GM19035 (cell line): ENCODE results near the gene SLC25A24.

Experiments
- ATAC-seq: cut with Tn5 transposase; IDR thresholded peaks from one replicate; pipeline ENCODE4 v1.9.1; 2021; ENCODE audit not compliant: unreplicated experiment

SLC25A24 gene

GRCh38 chr1:108108119-108108518 is 92.0 kb downstream of the SLC25A24 start:
- no peak for ATAC-seq

- ATAC-seq: no peak
These were observed 92.5 kb downstream of the SLC25A24 start for GRCh38 chr1:108107658-108108057.

GRCh38 chr1:108106775-108107174 is 93.4 kb downstream of the SLC25A24 start:
- no peak for ATAC-seq

- ATAC-seq: no peak
These were observed 100.0 kb downstream of the SLC25A24 start for GRCh38 chr1:108100148-108100547.

GRCh38 chr1:108097018-108097417 is 103.1 kb downstream of the SLC25A24 start:
- no peak for ATAC-seq

GRCh38 chr1:108096089-108096488 is 104.1 kb downstream of the SLC25A24 start:
- ATAC-seq: no peak

- ATAC-seq: no peak
These were observed 110.7 kb downstream of the SLC25A24 start for GRCh38 chr1:108089477-108089876.

- no peak for ATAC-seq
These were observed 114.5 kb downstream of the SLC25A24 start for GRCh38 chr1:108085628-108086027.

GRCh38 chr1:108084866-108085477 is 115.2 kb downstream of the SLC25A24 start:
- ATAC-seq: no peak
